ENCODE data around the gene COL25A1.

COL25A1 gene

DNA sequence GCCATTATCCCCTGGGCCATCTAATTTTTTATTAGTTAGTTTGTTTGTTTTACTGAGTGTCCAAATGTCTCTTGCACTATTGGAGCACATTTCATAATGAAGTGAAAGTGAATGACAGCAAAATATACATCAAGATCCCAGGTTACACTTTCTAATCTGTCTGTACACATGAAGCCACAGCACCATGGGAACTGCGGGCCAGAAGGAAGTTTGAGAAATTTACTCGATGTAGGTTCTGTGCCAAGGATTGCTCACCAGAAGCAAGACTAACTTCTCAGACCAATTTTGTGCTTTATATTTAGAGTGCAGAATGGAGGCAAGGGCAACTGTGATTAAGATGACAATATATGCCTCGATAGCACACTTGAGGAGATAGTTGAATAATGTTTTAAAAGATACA, 258.0 kb downstream of the COL25A1 start:
- Histone ChIP-seq H3K4me2 (ENCODE audit: low read length) (no peak overlapping the region), H3K79me2 (no peaks in the 10 kb centered on the region), H3K27me3 (ENCODE audit: control insufficient read depth, insufficient read depth, low read length) (no peaks in the 10 kb centered on the region), H2AFZ (no peak overlapping the region), H3K36me3 (ENCODE audit: control insufficient read depth, insufficient read depth, low read length) (no peaks in the 10 kb centered on the region), H3K9me3 (ENCODE audit: control insufficient read depth, low read length) (no peaks in the 10 kb centered on the region), H3K4me3 (ENCODE audit: low read depth, low read length) (no peak overlapping the region), H3K27ac (no peak overlapping the region), H3K9ac (no peak overlapping the region), H3K4me1 (no peaks in the 10 kb centered on the region)
- TF ChIP-seq, protein P1, sequence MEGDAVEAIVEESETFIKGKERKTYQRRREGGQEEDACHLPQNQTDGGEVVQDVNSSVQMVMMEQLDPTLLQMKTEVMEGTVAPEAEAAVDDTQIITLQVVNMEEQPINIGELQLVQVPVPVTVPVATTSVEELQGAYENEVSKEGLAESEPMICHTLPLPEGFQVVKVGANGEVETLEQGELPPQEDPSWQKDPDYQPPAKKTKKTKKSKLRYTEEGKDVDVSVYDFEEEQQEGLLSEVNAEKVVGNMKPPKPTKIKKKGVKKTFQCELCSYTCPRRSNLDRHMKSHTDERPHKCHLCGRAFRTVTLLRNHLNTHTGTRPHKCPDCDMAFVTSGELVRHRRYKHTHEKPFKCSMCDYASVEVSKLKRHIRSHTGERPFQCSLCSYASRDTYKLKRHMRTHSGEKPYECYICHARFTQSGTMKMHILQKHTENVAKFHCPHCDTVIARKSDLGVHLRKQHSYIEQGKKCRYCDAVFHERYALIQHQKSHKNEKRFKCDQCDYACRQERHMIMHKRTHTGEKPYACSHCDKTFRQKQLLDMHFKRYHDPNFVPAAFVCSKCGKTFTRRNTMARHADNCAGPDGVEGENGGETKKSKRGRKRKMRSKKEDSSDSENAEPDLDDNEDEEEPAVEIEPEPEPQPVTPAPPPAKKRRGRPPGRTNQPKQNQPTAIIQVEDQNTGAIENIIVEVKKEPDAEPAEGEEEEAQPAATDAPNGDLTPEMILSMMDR (IDR thresholded peaks at IDR 0.05), result no peak

DNA sequence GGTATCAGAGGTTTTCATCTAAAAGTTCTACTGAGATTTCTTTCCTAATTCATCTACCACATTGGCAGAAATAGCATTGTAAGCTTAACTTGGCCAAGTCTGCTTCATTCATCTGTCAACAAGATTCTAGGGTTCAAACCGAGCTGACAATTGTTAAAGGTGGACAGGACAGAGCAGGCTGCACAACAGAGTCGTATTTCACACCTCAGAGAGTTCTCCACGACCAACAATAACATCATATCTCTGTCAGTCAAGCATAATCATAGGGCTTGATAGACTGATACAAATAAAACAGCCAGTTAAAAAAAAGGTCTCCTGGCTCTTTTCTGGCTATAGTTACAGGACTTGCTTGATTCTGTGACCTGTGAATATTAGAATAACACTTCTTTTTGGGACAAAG, 259.2 kb downstream of the COL25A1 start:
- H3K79me2 ChIP-seq, result no peaks in the 10 kb centered on the region
- H3K36me3 ChIP-seq (ENCODE audit: control insufficient read depth, insufficient read depth, low read length), result no peaks in the 10 kb centered on the region
- H3K27me3 ChIP-seq (ENCODE audit: control insufficient read depth, insufficient read depth, low read length), result no peaks in the 10 kb centered on the region
- no peak overlapping the region for H3K4me3 ChIP-seq (ENCODE audit: low read depth, low read length)
- TF ChIP-seq, protein P1 (IDR thresholded peaks at IDR 0.05), result no peak
- no peak overlapping the region for H3K4me2 ChIP-seq (ENCODE audit: low read length)
- H3K4me1 ChIP-seq, result no peaks in the 10 kb centered on the region
- no peak overlapping the region for H2AFZ ChIP-seq
- no peaks in the 10 kb centered on the region for H3K9me3 ChIP-seq (ENCODE audit: control insufficient read depth, low read length)
- no peak overlapping the region for H3K9ac ChIP-seq
- H3K27ac ChIP-seq, result no peak overlapping the region

DNA sequence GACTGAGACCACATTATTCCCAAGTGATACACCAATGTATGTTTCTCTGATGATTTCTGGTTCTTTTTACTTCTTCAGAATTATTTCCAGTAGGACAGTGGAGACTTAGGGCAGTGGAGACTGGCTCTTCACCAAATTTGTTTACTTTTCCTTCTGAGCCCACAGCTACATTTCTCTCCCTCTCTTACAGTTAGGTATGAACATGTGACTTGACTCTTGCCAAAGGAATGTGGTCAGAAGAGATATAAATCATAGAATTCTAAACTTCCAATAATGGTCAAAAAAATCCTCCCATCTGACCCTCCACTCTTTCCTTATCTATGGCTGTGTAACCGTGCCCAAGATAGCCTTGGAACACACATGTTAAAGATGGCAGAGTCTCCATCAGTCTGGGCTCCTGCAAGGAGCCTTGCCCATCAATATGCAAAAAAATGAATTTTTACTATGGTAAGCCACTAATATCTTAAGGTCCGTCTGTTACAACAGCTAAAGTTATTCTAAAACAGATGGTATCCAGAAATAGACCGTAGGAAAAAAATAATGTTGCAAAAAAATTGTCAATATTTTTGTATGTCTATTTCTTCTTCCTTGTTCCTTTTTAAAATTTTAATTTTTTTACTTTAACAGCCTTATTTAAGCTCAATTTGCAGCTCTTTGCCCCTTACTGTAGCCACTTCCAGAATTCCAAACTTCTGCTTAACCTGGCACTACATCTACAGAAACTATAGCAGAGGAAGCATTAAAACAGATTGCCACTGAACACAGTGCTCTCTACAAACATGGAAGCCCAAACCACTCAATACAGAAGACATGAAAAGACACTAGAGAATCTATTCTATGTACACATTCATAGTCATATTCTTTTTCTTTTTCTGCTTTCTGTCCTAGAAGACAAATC, 260.7 kb downstream of the COL25A1 start:
- H3K9ac ChIP-seq, result no peak overlapping the region
- H3K36me3 ChIP-seq (ENCODE audit: control insufficient read depth, insufficient read depth, low read length), result no peaks in the 10 kb centered on the region
- no peaks in the 10 kb centered on the region for H3K79me2 ChIP-seq
- no peak overlapping the region for H3K4me3 ChIP-seq (ENCODE audit: low read depth, low read length)
- H3K27ac ChIP-seq, result no peak overlapping the region
- H3K27me3 ChIP-seq (ENCODE audit: control insufficient read depth, insufficient read depth, low read length), result no peaks in the 10 kb centered on the region
- no peak overlapping the region for H3K4me2 ChIP-seq (ENCODE audit: low read length)
- H3K9me3 ChIP-seq (ENCODE audit: control insufficient read depth, low read length), result no peaks in the 10 kb centered on the region
- no peaks in the 10 kb centered on the region for H3K4me1 ChIP-seq
- no peak overlapping the region for H2AFZ ChIP-seq
- TF ChIP-seq, protein P1 (IDR thresholded peaks at IDR 0.05), result no peak

DNA sequence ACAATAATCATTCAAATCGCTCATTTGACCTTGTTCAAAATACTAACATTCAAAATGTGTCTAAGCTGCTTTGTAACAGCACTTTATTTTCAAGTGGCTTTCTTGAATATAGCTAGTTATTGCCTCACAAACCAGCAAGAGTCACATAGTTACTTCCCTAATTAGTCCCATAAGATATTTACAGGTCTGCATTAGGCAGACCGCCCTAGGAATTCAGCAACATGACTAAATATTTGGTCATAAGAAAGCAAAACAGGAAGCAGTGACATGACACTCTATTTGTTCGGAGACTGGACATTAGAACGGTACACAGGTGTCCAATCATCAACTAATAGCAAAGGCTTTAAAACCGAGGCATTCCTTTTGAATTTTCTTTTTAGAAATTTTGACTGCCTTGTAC, 262.0 kb downstream of the COL25A1 start:
- TF ChIP-seq, protein P1 (IDR thresholded peaks at IDR 0.05), result no peak
- Histone ChIP-seq H3K9me3 (ENCODE audit: control insufficient read depth, low read length) (no peaks in the 10 kb centered on the region), H3K9ac (no peak overlapping the region), H3K27me3 (ENCODE audit: control insufficient read depth, insufficient read depth, low read length) (no peaks in the 10 kb centered on the region), H3K4me1 (no peaks in the 10 kb centered on the region), H3K4me2 (ENCODE audit: low read length) (no peak overlapping the region), H3K36me3 (ENCODE audit: control insufficient read depth, insufficient read depth, low read length) (no peaks in the 10 kb centered on the region), H3K79me2 (no peaks in the 10 kb centered on the region), H3K27ac (no peak overlapping the region), H2AFZ (no peak overlapping the region), H3K4me3 (ENCODE audit: low read depth, low read length) (no peak overlapping the region)

DNA sequence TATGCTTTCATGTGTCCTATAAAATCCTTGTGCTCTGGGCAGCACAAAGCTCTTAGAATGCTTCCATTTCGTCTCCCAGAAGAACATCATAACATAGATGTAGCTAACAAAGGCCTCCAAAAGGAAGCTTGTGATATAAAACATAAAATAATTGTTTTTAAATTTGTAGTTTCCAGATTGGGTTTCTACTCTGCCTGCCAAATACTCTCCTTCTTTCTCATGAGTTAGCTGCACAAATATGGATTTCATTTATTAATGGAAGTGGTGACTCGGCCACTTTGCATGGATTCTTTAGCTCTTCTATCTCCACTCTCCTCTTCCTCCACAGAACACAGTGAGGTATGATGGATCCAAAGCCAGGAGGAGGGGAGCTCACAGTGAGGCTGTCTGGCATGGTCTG, 265.4 kb downstream of the COL25A1 start:
- no peaks in the 10 kb centered on the region for H3K9me3 ChIP-seq (ENCODE audit: control insufficient read depth, low read length)
- H2AFZ ChIP-seq, result no peak overlapping the region
- no peak overlapping the region for H3K4me2 ChIP-seq (ENCODE audit: low read length)
- no peak overlapping the region for H3K27ac ChIP-seq
- H3K4me1 ChIP-seq, result no peaks in the 10 kb centered on the region
- no peaks in the 10 kb centered on the region for H3K27me3 ChIP-seq (ENCODE audit: control insufficient read depth, insufficient read depth, low read length)
- H3K4me3 ChIP-seq (ENCODE audit: low read depth, low read length), result no peak overlapping the region
- H3K79me2 ChIP-seq, result no peaks in the 10 kb centered on the region
- TF ChIP-seq, protein P1 (IDR thresholded peaks at IDR 0.05), result no peak
- no peaks in the 10 kb centered on the region for H3K36me3 ChIP-seq (ENCODE audit: control insufficient read depth, insufficient read depth, low read length)
- H3K9ac ChIP-seq, result no peak overlapping the region

All from parathyroid adenoma (tissue), 2 donors.